ENCODE data around the gene ZBTB7C.

Gene ZBTB7C

GRCh38 chr18:48337053-48337452 lies 72.1 kb downstream of the ZBTB7C start:
- no peak for TF ChIP-seq CTCF (IDR thresholded peaks at IDR 0.05; ENCODE audit: low read depth, low read length, missing control alignments)
- H3K4me3 ChIP-seq (ENCODE audit: low read depth, low read length): no peak overlapping the region
- DNase-seq (ENCODE audit: low read depth): no peak

GRCh38 chr18:48336332-48336731 lies 72.9 kb downstream of the ZBTB7C start:
- DNase-seq (ENCODE audit: low read depth): no peak
- TF ChIP-seq CTCF (IDR thresholded peaks at IDR 0.05; ENCODE audit: low read depth, low read length, missing control alignments): no peak
- no peak overlapping the region for H3K4me3 ChIP-seq (ENCODE audit: low read depth, low read length)

- no peak for TF ChIP-seq CTCF (IDR thresholded peaks at IDR 0.05; ENCODE audit: low read depth, low read length, missing control alignments)
- H3K4me3 ChIP-seq (ENCODE audit: low read depth, low read length): no peak overlapping the region
- no peak for DNase-seq (ENCODE audit: low read depth)
Measured at GRCh38 chr18:48335829-48336228, 73.4 kb downstream of the ZBTB7C start.

- no peak overlapping the region for H3K4me3 ChIP-seq (ENCODE audit: low read depth, low read length)
- TF ChIP-seq CTCF (IDR thresholded peaks at IDR 0.05; ENCODE audit: low read depth, low read length, missing control alignments): no peak
- DNase-seq (ENCODE audit: low read depth): no peak
Measured at GRCh38 chr18:48334845-48335244, 74.3 kb downstream of the ZBTB7C start.

- no peak for TF ChIP-seq CTCF (IDR thresholded peaks at IDR 0.05; ENCODE audit: low read depth, low read length, missing control alignments)
- DNase-seq (ENCODE audit: low read depth): no peak
- no peak overlapping the region for H3K4me3 ChIP-seq (ENCODE audit: low read depth, low read length)
Measured at GRCh38 chr18:48333563-48333962, 75.6 kb downstream of the ZBTB7C start.

GRCh38 chr18:48330016-48330991 lies 78.9 kb downstream of the ZBTB7C start:
- DNase-seq (ENCODE audit: low read depth): no peak

More at GRCh38 chr18:48330016-48330991, 78.9 kb downstream of the ZBTB7C start:
- no peak for TF ChIP-seq CTCF (IDR thresholded peaks at IDR 0.05; ENCODE audit: low read depth, low read length, missing control alignments)
- H3K4me3 ChIP-seq (ENCODE audit: low read depth, low read length): no peak overlapping the region
